Liver (tissue), 9 donors: ENCODE measurements around the gene AJUBA. TPM values are rescaled to one million over a fixed set of nuclear protein-coding genes. Genes with fewer than 3 reads are reported as not detected.

Experiments
- DNase-seq: peaks from one replicate; pipeline ENCODE4 v3.0.0-alpha.2; 2017; ENCODE audit warnings: low spot score
- H3K27ac ChIP-seq, 2 donors: one replicate each; pipeline ENCODE4 v1.7.0; 2013; ENCODE audit warnings: inconsistent platforms in 2 of 2, low read length in 2 of 2, control low read depth in 1 of 2, low read depth in 1 of 2, mild to moderate bottlenecking in 1 of 2
- H3K27me3 ChIP-seq, 4 donors: one replicate each; pipeline versions ENCODE4 v1.6.1 to v1.7.0; 2013; ENCODE audit warnings: low read length in 3 of 4, inconsistent platforms in 1 of 4, mild to moderate bottlenecking in 1 of 4, moderate library complexity in 1 of 4; ENCODE audit not compliant: control insufficient read depth in 4 of 4, insufficient read depth in 4 of 4
- H3K36me3 ChIP-seq, 4 donors: one replicate each; pipeline versions ENCODE4 v1.6.1 to v1.7.0; 2013; ENCODE audit warnings: low read length in 3 of 4, mild to moderate bottlenecking in 3 of 4, low read depth in 1 of 4, moderate library complexity in 1 of 4; ENCODE audit not compliant: control insufficient read depth in 4 of 4, insufficient read depth in 3 of 4
- H3K4me1 ChIP-seq, 4 donors: one replicate each; pipeline versions ENCODE4 v1.6.1 to v1.7.0; 2013; ENCODE audit warnings: low read length in 3 of 4, mild to moderate bottlenecking in 3 of 4, moderate library complexity in 1 of 4; ENCODE audit not compliant: control insufficient read depth in 4 of 4, insufficient read depth in 4 of 4
- H3K4me3 ChIP-seq, 3 donors: one replicate each; pipeline versions ENCODE4 v1.6.1 to v1.7.0; 2013; ENCODE audit warnings: low read length in 3 of 3, control low read depth in 1 of 3, low read depth in 1 of 3, mild to moderate bottlenecking in 1 of 3
- H3K9ac ChIP-seq, 2 donors: one replicate each; pipeline ENCODE4 v1.7.0; 2013; ENCODE audit warnings: low read length in 2 of 2, mild to moderate bottlenecking in 2 of 2, moderate library complexity in 2 of 2, control low read depth in 1 of 2, low read depth in 1 of 2
- H3K9me3 ChIP-seq, 4 donors: one replicate each; pipeline versions ENCODE4 v1.6.1 to v1.7.0; 2013; ENCODE audit warnings: low read length in 3 of 4; ENCODE audit not compliant: control insufficient read depth in 4 of 4
- EGR1 ChIP-seq, 2 donors: IDR thresholded peaks; 2 replicates each; pipeline ENCODE4 v1.6.1; 2016 to 2018; ENCODE audit warnings: antibody characterized with exemption in 2 of 2, low read depth in 2 of 2
- FOXA2 ChIP-seq: IDR thresholded peaks from 2 replicates; pipeline ENCODE4 v1.6.1; 2016; ENCODE audit warnings: antibody characterized with exemption
- HNF4A ChIP-seq, 2 donors: conservative IDR thresholded peaks; 2 replicates each; pipeline ENCODE4 v1.6.1; 2016; ENCODE audit warnings: antibody characterized with exemption in 2 of 2, mild to moderate bottlenecking in 2 of 2
- MAX ChIP-seq: IDR thresholded peaks from 2 replicates; pipeline ENCODE4 v1.6.1; 2016; ENCODE audit warnings: antibody characterized with exemption
- NR2F2 ChIP-seq: IDR thresholded peaks from 2 replicates; pipeline ENCODE4 v1.6.1; 2016; ENCODE audit warnings: antibody characterized with exemption
- RAD21 ChIP-seq, 2 donors: IDR thresholded peaks; 2 replicates each; pipeline ENCODE4 v1.6.1; 2016; ENCODE audit warnings: antibody characterized with exemption in 2 of 2, mild to moderate bottlenecking in 2 of 2
- RXRA ChIP-seq, 2 donors: IDR thresholded peaks; 2 replicates each; pipeline ENCODE4 v1.6.1; 2017 to 2018; ENCODE audit warnings: antibody characterized with exemption in 2 of 2, mild to moderate bottlenecking in 1 of 2
- SP1 ChIP-seq: IDR thresholded peaks from 2 replicates; pipeline ENCODE4 v1.6.1; 2018; ENCODE audit warnings: antibody characterized with exemption, mild to moderate bottlenecking
- WGBS: extraction: QIAGEN DNeasy Blood & Tissue Kit; methylation state at CpG from one replicate; pipeline ENCODE4 v1.1.7; 2013; 5-methylcytosine and 5-hydroxymethylcytosine counted together
- polyA plus RNA-seq, 2 donors: library from polyadenylated mRNA; stranded (reverse) in 1 of 2; unstranded in 1 of 2; fragments of 200-250 nt in 1 of 2; fragments of >200 nt in 1 of 2; fragmentation: Nextera tagmentation in 1 of 2; extraction: Ambion mirVana in 1 of 2; gene quantifications; one replicate each; pipeline versions ENCODE4 v1.2.1 to v1.2.3, GENCODE V29; 2013 to 2015
- total RNA-seq, 2 donors: library from RNA; depleted of rRNA; stranded (reverse); fragments of >200 nt; gene quantifications; one replicate each; pipeline ENCODE4 v1.2.3, GENCODE V29; 2014
- TF ChIP-seq, protein P1 (sequence below): fragments of 150-350 bp; IDR thresholded peaks from 2 replicates; pipeline ENCODE4 v1.5.1; 2017; ENCODE audit warnings: improper control_type of control experiment, low read depth, low read length; ENCODE audit not compliant: missing input control
- TF ChIP-seq, protein P2 (sequence below): IDR thresholded peaks from 2 replicates; pipeline ENCODE4 v1.6.1; 2016; ENCODE audit warnings: antibody characterized with exemption
- TF ChIP-seq, protein P3 (sequence below): IDR thresholded peaks from 2 replicates; pipeline ENCODE4 v1.6.1; 2016; ENCODE audit warnings: antibody characterized with exemption
- donor health status: healthy.
- donor health status: healthy.
- donor health status: healthy.
- donor health status: healthy.
- donor health status: healthy.

The AJUBA gene
- total and polyA plus RNA-seq, 4 donors: 15.5 to 34.9 (median 19.6) TPM

DNA sequence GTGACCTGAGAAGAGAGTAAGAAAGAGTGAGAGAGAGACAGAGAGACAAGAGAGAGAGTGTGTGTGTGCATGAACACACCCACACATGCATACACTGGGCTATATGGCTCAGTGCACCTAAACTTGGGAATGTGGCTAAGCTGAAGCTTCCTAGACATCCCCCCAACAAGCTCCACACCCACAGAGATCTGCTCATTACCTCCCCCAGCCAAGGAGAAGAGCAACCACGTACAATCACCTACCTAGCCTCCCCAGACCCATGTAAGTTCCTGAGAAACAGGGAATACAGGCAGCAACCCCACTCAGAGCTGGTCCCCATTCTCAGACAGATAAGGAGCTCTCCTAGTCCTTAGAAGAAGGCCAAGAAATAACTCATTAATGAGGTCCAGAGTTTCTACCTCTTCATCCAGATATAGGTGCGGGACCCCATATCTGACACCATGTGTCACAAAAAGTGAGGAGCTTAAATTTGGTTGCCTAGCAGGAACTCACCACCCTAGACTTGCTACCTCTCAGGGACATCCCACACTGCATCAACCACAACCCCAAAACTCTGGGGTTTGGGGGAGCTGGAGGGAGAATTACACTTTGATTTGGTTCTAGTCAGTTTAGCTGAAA, 9.9 kb downstream of the AJUBA start (continued):
- TF ChIP-seq, protein P1, sequence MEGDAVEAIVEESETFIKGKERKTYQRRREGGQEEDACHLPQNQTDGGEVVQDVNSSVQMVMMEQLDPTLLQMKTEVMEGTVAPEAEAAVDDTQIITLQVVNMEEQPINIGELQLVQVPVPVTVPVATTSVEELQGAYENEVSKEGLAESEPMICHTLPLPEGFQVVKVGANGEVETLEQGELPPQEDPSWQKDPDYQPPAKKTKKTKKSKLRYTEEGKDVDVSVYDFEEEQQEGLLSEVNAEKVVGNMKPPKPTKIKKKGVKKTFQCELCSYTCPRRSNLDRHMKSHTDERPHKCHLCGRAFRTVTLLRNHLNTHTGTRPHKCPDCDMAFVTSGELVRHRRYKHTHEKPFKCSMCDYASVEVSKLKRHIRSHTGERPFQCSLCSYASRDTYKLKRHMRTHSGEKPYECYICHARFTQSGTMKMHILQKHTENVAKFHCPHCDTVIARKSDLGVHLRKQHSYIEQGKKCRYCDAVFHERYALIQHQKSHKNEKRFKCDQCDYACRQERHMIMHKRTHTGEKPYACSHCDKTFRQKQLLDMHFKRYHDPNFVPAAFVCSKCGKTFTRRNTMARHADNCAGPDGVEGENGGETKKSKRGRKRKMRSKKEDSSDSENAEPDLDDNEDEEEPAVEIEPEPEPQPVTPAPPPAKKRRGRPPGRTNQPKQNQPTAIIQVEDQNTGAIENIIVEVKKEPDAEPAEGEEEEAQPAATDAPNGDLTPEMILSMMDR: no peak
- TF ChIP-seq RXRA (IDR thresholded peaks at IDR 0.05) (no peak), SP1 (no peak)
- TF ChIP-seq, protein P2, sequence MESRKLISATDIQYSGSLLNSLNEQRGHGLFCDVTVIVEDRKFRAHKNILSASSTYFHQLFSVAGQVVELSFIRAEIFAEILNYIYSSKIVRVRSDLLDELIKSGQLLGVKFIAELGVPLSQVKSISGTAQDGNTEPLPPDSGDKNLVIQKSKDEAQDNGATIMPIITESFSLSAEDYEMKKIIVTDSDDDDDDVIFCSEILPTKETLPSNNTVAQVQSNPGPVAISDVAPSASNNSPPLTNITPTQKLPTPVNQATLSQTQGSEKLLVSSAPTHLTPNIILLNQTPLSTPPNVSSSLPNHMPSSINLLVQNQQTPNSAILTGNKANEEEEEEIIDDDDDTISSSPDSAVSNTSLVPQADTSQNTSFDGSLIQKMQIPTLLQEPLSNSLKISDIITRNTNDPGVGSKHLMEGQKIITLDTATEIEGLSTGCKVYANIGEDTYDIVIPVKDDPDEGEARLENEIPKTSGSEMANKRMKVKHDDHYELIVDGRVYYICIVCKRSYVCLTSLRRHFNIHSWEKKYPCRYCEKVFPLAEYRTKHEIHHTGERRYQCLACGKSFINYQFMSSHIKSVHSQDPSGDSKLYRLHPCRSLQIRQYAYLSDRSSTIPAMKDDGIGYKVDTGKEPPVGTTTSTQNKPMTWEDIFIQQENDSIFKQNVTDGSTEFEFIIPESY: no peak
- TF ChIP-seq, protein P3, sequence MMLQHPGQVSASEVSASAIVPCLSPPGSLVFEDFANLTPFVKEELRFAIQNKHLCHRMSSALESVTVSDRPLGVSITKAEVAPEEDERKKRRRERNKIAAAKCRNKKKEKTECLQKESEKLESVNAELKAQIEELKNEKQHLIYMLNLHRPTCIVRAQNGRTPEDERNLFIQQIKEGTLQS: no peak

- peaks cover 3 to 27% (median 22%) of the 10 kb centered on the region in 4 donors for H3K4me1 ChIP-seq
- H3K27ac ChIP-seq: no peak overlapping the region
- H3K27me3 ChIP-seq: no peaks in the 10 kb centered on the region
- no peak overlapping the region for H3K4me3 ChIP-seq
- peaks cover 0 to 9% (median 5%) of the 10 kb centered on the region in 4 donors for H3K36me3 ChIP-seq
- WGBS: 100% methylated on average over 1 of the region's 1 CpG
- DNase-seq: no peak
- TF ChIP-seq SP1 (no peak), HNF4A (conservative IDR thresholded peaks at IDR 0.05) (no peak), MAX (no peak), EGR1 (IDR thresholded peaks at IDR 0.05; ENCODE audit: low read depth in 2 of 2) (no peak), NR2F2 (no peak), RXRA (IDR thresholded peaks at IDR 0.05) (no peak), RAD21 (IDR thresholded peaks at IDR 0.05) (no peak), FOXA2 (no peak)
- TF ChIP-seq, protein P3: no peak
- TF ChIP-seq, protein P2: no peak
- H3K9ac ChIP-seq: no peak overlapping the region
- H3K9me3 ChIP-seq: no peaks in the 10 kb centered on the region
Observed at GRCh38 chr14:22971152-22971551, 11.2 kb downstream of the AJUBA start.

- Histone ChIP-seq H3K4me1 (no peaks in the 10 kb centered on the region), H3K4me3 (no peak overlapping the region), H3K9me3 (no peaks in the 10 kb centered on the region), H3K27ac (no peak overlapping the region), H3K9ac (no peak overlapping the region), H3K27me3 (no peaks in the 10 kb centered on the region), H3K36me3 (peaks cover 0 to 6% (median 0%) of the 10 kb centered on the region in 4 donors)
- DNase-seq: no peak
- no peak for TF ChIP-seq FOXA2
- TF ChIP-seq RAD21 (IDR thresholded peaks at IDR 0.05): no peak
- TF ChIP-seq, protein P3: no peak
- WGBS: 57% methylated on average over 4 of the region's 4 CpGs
Observed at GRCh38 chr14:22966783-22967269, 15.5 kb downstream of the AJUBA start.
